HEK293 (cell line): ENCODE results near the gene TMPRSS7.
A peak's percentile ranks its signal among the peaks of the same experiment; 100 is the strongest.

Experiments
- CTCF ChIA-PET: fragments of 350-600 bp; formaldehyde crosslinking; extraction: SDS; loops from one replicate; lab custom pipeline; 2021; ENCODE audit warnings: antibody characterized with exemption; lab: Yijun Ruan, JAX
- POLR2A ChIA-PET: fragments of 300-600 bp; formaldehyde crosslinking; extraction: SDS; loops from one replicate; lab custom pipeline; 2020; ENCODE audit warnings: antibody characterized with exemption, inconsistent platforms; lab: Yijun Ruan, JAX
- H3K27ac ChIP-seq: fragments of 200-500 bp; sonication (Bioruptor generic); 2 replicates; pipeline ENCODE4 v1.5.1; 2014; ENCODE audit warnings: low read depth, low read length, control low read depth, inconsistent platforms; ENCODE audit errors: extremely low read depth
- H3K36me3 ChIP-seq, 2 experiments: fragments of 200-500 bp in 1 of 2; sonication (Bioruptor generic) in 1 of 2; 1 replicate in 1 of 2; 2 replicates in 1 of 2; pipeline ENCODE4 v1.5.1; 2014 to 2017; ENCODE audit warnings: inconsistent platforms in 2 of 2, low read length in 2 of 2; ENCODE audit not compliant: control insufficient read depth in 2 of 2, insufficient read depth in 1 of 2
- H3K4me1 ChIP-seq: fragments of 200-500 bp; sonication (Bioruptor generic); 2 replicates; pipeline ENCODE4 v1.5.1; 2014; ENCODE audit warnings: mild to moderate bottlenecking, low read length, inconsistent platforms; ENCODE audit not compliant: control insufficient read depth, insufficient read depth
- H3K4me3 ChIP-seq: 2 replicates; pipeline ENCODE4 v1.5.1; 2011; ENCODE audit warnings: low read depth, mild to moderate bottlenecking, control low read depth, low read length, moderate library complexity
- H3K9me3 ChIP-seq: fragments of 200-500 bp; sonication (Bioruptor generic); 2 replicates; pipeline ENCODE4 v1.5.1; 2014; ENCODE audit warnings: low read depth, low read length, inconsistent platforms; ENCODE audit not compliant: control insufficient read depth, insufficient read depth
- HIC1 ChIP-seq: fragments of 450-650 bp; formaldehyde crosslinking; IDR thresholded peaks from 2 replicates; pipeline ENCODE4 v1.5.1; 2016; ENCODE audit warnings: missing biosample characterization, missing genetic modification characterization
- HOXC10 ChIP-seq: sonication (generic); formaldehyde crosslinking; IDR thresholded peaks from 2 replicates; pipeline ENCODE4 v1.8.1; 2023; ENCODE audit warnings: mild to moderate bottlenecking, missing genetic modification reagents
- HOXD13 ChIP-seq: sonication (generic); formaldehyde crosslinking; IDR thresholded peaks from 2 replicates; pipeline ENCODE4 v1.8.0; 2022; ENCODE audit warnings: missing genetic modification reagents, borderline replicate concordance
- MYNN ChIP-seq: fragments of 450-650 bp; formaldehyde crosslinking; IDR thresholded peaks from 2 replicates; pipeline ENCODE4 v1.5.1; 2016; ENCODE audit warnings: missing biosample characterization, missing genetic modification characterization, borderline replicate concordance
- PRDM6 ChIP-seq: fragments of 450-650 bp; formaldehyde crosslinking; IDR thresholded peaks from 2 replicates; pipeline ENCODE4 v1.5.1; 2017; ENCODE audit warnings: missing biosample characterization, missing genetic modification characterization
- TSHZ1 ChIP-seq: fragments of 450-650 bp; formaldehyde crosslinking; IDR thresholded peaks from 2 replicates; pipeline ENCODE4 v1.5.1; 2016; ENCODE audit warnings: missing biosample characterization, missing genetic modification characterization, borderline replicate concordance
- ZNF112 ChIP-seq: fragments of 450-650 bp; formaldehyde crosslinking; IDR thresholded peaks from 2 replicates; pipeline ENCODE4 v1.5.0; 2017; ENCODE audit warnings: missing biosample characterization, missing genetic modification characterization
- ZNF133 ChIP-seq: fragments of 450-650 bp; formaldehyde crosslinking; IDR thresholded peaks from 2 replicates; pipeline ENCODE4 v1.5.1; 2016; ENCODE audit warnings: missing biosample characterization, missing genetic modification characterization
- ZNF140 ChIP-seq: fragments of 450-650 bp; formaldehyde crosslinking; IDR thresholded peaks from 2 replicates; pipeline ENCODE4 v1.5.1; 2016; ENCODE audit warnings: missing biosample characterization, missing genetic modification characterization
- ZNF335 ChIP-seq: fragments of 450-650 bp; formaldehyde crosslinking; conservative IDR thresholded peaks from 2 replicates; pipeline ENCODE4 v1.5.1; 2016; ENCODE audit warnings: missing biosample characterization, missing genetic modification characterization
- ZNF549 ChIP-seq: fragments of 450-650 bp; IDR thresholded peaks from 2 replicates; pipeline ENCODE4 v1.5.1; 2018; ENCODE audit warnings: missing biosample characterization, missing genetic modification characterization, mild to moderate bottlenecking, inconsistent platforms, moderate library complexity
- ZNF555 ChIP-seq: fragments of 450-650 bp; formaldehyde crosslinking; conservative IDR thresholded peaks from 2 replicates; pipeline ENCODE4 v1.5.1; 2017; ENCODE audit warnings: missing biosample characterization, mild to moderate bottlenecking, missing genetic modification characterization, inconsistent platforms
- ZNF692 ChIP-seq: fragments of 450-650 bp; formaldehyde crosslinking; IDR thresholded peaks from 2 replicates; pipeline ENCODE4 v1.5.1; 2016; ENCODE audit warnings: missing biosample characterization, missing genetic modification characterization
- ZNF747 ChIP-seq: fragments of 450-650 bp; formaldehyde crosslinking; IDR thresholded peaks from 2 replicates; pipeline ENCODE4 v1.5.1; 2016; ENCODE audit warnings: missing biosample characterization, missing genetic modification characterization
- ZNF843 ChIP-seq: fragments of 450-650 bp; formaldehyde crosslinking; IDR thresholded peaks from 2 replicates; pipeline ENCODE4 v1.5.1; 2016; ENCODE audit warnings: missing biosample characterization, missing genetic modification characterization

TMPRSS7 gene

GRCh38 chr3:112126511-112126911 lies 92.0 kb downstream of the TMPRSS7 start (continued):
- TF ChIP-seq ZNF133 (no peak), ZNF843 (tag by site-specific recombination) (no peak), PRDM6 (0 out of 2 replicates have a peak, but pooled peaks have one; percentile 36), ZNF549 (tag by site-specific recombination) (no peak), ZNF112 (tag by site-specific recombination) (no peak), TSHZ1 (tag by site-specific recombination) (no peak), ZNF692 (tag by site-specific recombination) (no peak), HOXD13 (CRISPR knock-in tag) (0 out of 2 replicates have a peak, but pooled peaks have one; percentile 34), HIC1 (tag by site-specific recombination) (no peak), ZNF555 (tag by site-specific recombination) (no peak), ZNF140 (tag by site-specific recombination) (no peak), ZNF335 (tag by site-specific recombination) (no peak)

GRCh38 chr3:112127522-112128494 lies 93.3 kb downstream of the TMPRSS7 start:
- ChIA-PET CTCF (interaction anchor here (0.7 to 1.4 kb wide), 2 partner anchors 16 to 85 kb away, joined by 3 read pairs; no protein-coding TSS in a partner anchor), POLR2A (no interaction called here)
- no peak for TF ChIP-seq ZNF747
- TF ChIP-seq MYNN = no peak
- no peak for TF ChIP-seq HOXC10 (CRISPR knock-in tag)
- Histone ChIP-seq H3K36me3 (peaks cover 0 to 19% of the 10 kb centered on the region in 2 experiments; a peak in 1 of 3 replicates), H3K9me3 (no peaks in the 10 kb centered on the region), H3K27ac (no peak overlapping the region), H3K4me1 (0 out of 2 replicates have a peak, but pooled peaks cover 6% of the 10 kb centered on the region), H3K4me3 (no peak overlapping the region)
